ENCODE data around the gene CD4. TPM values are rescaled to one million over a fixed set of nuclear protein-coding genes. Genes with fewer than 3 reads are reported as not detected.
A peak's percentile ranks its signal among the peaks of the same experiment; 100 is the strongest.

Gene CD4
- total and polyA plus RNA-seq, 10 of the 15 experiments (the other 5 are each of a cell fraction or from before 2014, with no cell fraction given): 0.24 to 1.6 (median 0.69) TPM

DNA sequence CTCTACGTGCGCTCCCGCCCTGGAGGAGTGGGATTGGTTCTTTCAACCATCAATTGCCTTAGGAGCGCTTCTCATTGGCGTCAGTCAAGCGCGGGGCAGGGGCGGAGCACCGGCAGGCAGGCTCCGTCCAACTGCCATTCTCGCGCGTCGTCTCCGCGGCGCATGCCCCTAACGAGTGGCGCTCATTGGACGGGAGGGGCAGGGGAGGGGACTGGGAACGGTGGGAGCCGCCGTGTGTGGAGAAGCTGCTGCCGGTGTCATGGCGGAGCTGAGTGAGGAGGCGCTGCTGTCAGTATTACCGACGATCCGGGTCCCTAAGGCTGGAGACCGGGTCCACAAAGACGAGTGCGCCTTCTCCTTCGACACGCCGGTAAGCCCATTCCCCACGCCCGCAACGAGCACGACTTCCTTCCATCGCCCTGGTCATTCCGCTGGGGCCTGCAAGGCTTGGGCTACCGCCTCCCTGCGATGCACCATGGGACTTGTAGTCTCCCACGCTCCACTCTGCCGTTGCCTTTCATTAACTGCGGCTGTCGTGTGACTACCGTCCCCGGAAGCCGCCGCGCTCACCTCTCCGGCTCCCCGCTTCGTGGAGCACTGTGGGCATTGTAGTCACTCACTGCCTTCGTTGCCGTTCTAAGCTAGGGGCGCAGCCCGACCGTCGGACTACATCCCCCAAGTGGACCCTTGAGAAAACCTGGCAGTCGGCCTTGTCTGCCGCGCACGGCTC, 62.8 kb downstream of the CD4 start, which contains the start of gene USP5 (continued):
- TF ChIP-seq, protein P1, sequence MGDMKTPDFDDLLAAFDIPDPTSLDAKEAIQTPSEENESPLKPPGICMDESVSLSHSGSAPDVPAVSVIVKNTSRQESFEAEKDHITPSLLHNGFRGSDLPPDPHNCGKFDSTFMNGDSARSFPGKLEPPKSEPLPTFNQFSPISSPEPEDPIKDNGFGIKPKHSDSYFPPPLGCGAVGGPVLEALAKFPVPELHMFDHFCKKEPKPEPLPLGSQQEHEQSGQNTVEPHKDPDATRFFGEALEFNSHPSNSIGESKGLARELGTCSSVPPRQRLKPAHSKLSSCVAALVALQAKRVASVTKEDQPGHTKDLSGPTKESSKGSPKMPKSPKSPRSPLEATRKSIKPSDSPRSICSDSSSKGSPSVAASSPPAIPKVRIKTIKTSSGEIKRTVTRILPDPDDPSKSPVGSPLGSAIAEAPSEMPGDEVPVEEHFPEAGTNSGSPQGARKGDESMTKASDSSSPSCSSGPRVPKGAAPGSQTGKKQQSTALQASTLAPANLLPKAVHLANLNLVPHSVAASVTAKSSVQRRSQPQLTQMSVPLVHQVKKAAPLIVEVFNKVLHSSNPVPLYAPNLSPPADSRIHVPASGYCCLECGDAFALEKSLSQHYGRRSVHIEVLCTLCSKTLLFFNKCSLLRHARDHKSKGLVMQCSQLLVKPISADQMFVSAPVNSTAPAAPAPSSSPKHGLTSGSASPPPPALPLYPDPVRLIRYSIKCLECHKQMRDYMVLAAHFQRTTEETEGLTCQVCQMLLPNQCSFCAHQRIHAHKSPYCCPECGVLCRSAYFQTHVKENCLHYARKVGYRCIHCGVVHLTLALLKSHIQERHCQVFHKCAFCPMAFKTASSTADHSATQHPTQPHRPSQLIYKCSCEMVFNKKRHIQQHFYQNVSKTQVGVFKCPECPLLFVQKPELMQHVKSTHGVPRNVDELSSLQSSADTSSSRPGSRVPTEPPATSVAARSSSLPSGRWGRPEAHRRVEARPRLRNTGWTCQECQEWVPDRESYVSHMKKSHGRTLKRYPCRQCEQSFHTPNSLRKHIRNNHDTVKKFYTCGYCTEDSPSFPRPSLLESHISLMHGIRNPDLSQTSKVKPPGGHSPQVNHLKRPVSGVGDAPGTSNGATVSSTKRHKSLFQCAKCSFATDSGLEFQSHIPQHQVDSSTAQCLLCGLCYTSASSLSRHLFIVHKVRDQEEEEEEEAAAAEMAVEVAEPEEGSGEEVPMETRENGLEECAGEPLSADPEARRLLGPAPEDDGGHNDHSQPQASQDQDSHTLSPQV (IDR thresholded peaks at IDR 0.05): no peak
- TF ChIP-seq ZBED1 (IDR thresholded peaks at IDR 0.05; ENCODE audit: borderline replicate concordance) (no peak), CEBPB (IDR thresholded peaks at IDR 0.05; ENCODE audit: borderline replicate concordance in 1 of 2, low read depth in 2 of 2, low read length in 2 of 2) (no peak), USF2 (IDR thresholded peaks at IDR 0.05; ENCODE audit: borderline replicate concordance, low read depth, low read length) (peak; percentile 9; the same call in 1 of the 2 replicates), KAT2A (conservative IDR thresholded peaks at IDR 0.05; ENCODE audit: control insufficient read depth, low read depth, low read length) (no peak), IKZF1 (conservative IDR thresholded peaks at IDR 0.05) (peak; percentile 100), IKZF2 (IDR thresholded peaks at IDR 0.05) (no peak), HDAC2 (IDR thresholded peaks at IDR 0.05) (no peak), SMAD1 (IDR thresholded peaks at IDR 0.05; ENCODE audit: low read depth, partially characterized antibody) (no peak), RUNX3 (IDR thresholded peaks at IDR 0.05; ENCODE audit: low read length) (peak; percentile 72), ZNF207 (IDR thresholded peaks at IDR 0.05; ENCODE audit: borderline replicate concordance) (peak; percentile 90), RCOR1 (conservative IDR thresholded peaks at IDR 0.05; ENCODE audit: low read depth, low read length) (no peak), SUZ12 (IDR thresholded peaks at IDR 0.05; ENCODE audit: unreplicated experiment) (no peak), RAD51 (IDR thresholded peaks at IDR 0.05) (no peak), POLR2A (IDR thresholded peaks at IDR 0.05; ENCODE audit: low read depth, low read length) (peak; percentile 89), CBFB (IDR thresholded peaks at IDR 0.05; ENCODE audit: low read depth) (no peak), PML (IDR thresholded peaks at IDR 0.05; ENCODE audit: low read length) (no peak), ATF3 (IDR thresholded peaks at IDR 0.05; ENCODE audit: borderline replicate concordance, extremely low read depth, low read depth, low read length) (peak; percentile 75; the same call in 1 of the 2 replicates)
- TF ChIP-seq, protein P2, sequence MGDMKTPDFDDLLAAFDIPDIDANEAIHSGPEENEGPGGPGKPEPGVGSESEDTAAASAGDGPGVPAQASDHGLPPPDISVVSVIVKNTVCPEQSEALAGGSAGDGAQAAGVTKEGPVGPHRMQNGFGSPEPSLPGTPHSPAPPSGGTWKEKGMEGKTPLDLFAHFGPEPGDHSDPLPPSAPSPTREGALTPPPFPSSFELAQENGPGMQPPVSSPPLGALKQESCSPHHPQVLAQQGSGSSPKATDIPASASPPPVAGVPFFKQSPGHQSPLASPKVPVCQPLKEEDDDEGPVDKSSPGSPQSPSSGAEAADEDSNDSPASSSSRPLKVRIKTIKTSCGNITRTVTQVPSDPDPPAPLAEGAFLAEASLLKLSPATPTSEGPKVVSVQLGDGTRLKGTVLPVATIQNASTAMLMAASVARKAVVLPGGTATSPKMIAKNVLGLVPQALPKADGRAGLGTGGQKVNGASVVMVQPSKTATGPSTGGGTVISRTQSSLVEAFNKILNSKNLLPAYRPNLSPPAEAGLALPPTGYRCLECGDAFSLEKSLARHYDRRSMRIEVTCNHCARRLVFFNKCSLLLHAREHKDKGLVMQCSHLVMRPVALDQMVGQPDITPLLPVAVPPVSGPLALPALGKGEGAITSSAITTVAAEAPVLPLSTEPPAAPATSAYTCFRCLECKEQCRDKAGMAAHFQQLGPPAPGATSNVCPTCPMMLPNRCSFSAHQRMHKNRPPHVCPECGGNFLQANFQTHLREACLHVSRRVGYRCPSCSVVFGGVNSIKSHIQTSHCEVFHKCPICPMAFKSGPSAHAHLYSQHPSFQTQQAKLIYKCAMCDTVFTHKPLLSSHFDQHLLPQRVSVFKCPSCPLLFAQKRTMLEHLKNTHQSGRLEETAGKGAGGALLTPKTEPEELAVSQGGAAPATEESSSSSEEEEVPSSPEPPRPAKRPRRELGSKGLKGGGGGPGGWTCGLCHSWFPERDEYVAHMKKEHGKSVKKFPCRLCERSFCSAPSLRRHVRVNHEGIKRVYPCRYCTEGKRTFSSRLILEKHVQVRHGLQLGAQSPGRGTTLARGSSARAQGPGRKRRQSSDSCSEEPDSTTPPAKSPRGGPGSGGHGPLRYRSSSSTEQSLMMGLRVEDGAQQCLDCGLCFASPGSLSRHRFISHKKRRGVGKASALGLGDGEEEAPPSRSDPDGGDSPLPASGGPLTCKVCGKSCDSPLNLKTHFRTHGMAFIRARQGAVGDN (IDR thresholded peaks at IDR 0.05): no peak
- TF ChIP-seq, protein P3, sequence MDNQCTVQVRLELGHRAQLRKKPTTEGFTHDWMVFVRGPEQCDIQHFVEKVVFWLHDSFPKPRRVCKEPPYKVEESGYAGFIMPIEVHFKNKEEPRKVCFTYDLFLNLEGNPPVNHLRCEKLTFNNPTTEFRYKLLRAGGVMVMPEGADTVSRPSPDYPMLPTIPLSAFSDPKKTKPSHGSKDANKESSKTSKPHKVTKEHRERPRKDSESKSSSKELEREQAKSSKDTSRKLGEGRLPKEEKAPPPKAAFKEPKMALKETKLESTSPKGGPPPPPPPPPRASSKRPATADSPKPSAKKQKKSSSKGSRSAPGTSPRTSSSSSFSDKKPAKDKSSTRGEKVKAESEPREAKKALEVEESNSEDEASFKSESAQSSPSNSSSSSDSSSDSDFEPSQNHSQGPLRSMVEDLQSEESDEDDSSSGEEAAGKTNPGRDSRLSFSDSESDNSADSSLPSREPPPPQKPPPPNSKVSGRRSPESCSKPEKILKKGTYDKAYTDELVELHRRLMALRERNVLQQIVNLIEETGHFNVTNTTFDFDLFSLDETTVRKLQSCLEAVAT (IDR thresholded peaks at IDR 0.05): 0 out of 2 replicates have a peak, but pooled peaks have one; percentile 24

All from GM12878 (cell line).